Calu3 (cell line): ENCODE data around the gene CHPT1. TPM values are rescaled to one million over a fixed set of nuclear protein-coding genes. Genes with fewer than 3 reads are reported as not detected.

Experiments used
- Bru-seq: library from RNA; stranded (reverse); fragments of 400-500 nt; gene quantifications from one replicate; lab custom pipeline; 2021; lab: Mats Ljungman, UMichigan
- BruChase-seq, 2 experiments: library from RNA; stranded (reverse); fragments of 400-500 nt; gene quantifications; one replicate each; lab custom pipeline; 2021; lab: Mats Ljungman, UMichigan
- BruUV-seq: library from RNA; stranded (reverse); fragments of 400-500 nt; replicated peaks from 2 replicates; lab custom pipeline; 2021; lab: Mats Ljungman, UMichigan
- CTCF ChIA-PET: fragments of 300-600 bp; sonication (Branson Sonifier 250); formaldehyde crosslinking; loops from one replicate; lab custom pipeline; 2022; ENCODE audit warnings: antibody characterized with exemption; lab: Charles Lee
- DNase-seq: peaks from one replicate; pipeline ENCODE4 v3.0.0; 2022
- H3K27ac Mint-ChIP-seq: one replicate; pipeline ENCODE4 v1.8.0; 2022; ENCODE audit warnings: mixed read lengths; ENCODE audit not compliant: unreplicated experiment
- H3K27me3 Mint-ChIP-seq: one replicate; pipeline ENCODE4 v1.8.0; 2022; ENCODE audit warnings: mixed read lengths; ENCODE audit not compliant: unreplicated experiment
- H3K36me3 Mint-ChIP-seq: one replicate; pipeline ENCODE4 v1.8.0; 2022; ENCODE audit warnings: mild to moderate bottlenecking, moderate library complexity, mixed read lengths; ENCODE audit not compliant: insufficient read depth, unreplicated experiment
- H3K4me1 Mint-ChIP-seq: one replicate; pipeline ENCODE4 v1.8.0; 2022; ENCODE audit warnings: mild to moderate bottlenecking, low read depth, mixed read lengths; ENCODE audit not compliant: unreplicated experiment
- H3K4me3 Mint-ChIP-seq: one replicate; pipeline ENCODE4 v1.8.0; 2022; ENCODE audit warnings: mild to moderate bottlenecking, low read depth, moderate library complexity, mixed read lengths; ENCODE audit not compliant: unreplicated experiment
- H3K9me3 Mint-ChIP-seq: one replicate; pipeline ENCODE4 v1.8.0; 2022; ENCODE audit warnings: low read depth, mixed read lengths; ENCODE audit not compliant: unreplicated experiment
- CTCF ChIP-seq: fragments of 200-600 bp; IDR thresholded peaks from one replicate; pipeline ENCODE4 v1.8.0; 2022; ENCODE audit warnings: antibody characterized with exemption; ENCODE audit not compliant: unreplicated experiment
- intact Hi-C: fragments of 100-400 bp; cut with micrococcal nuclease; formaldehyde crosslinking; loops from one replicate; pipeline ENCODE4 v1.10.0; 2022; ENCODE audit not compliant: unreplicated experiment
- long read RNA-seq: library from polyadenylated mRNA; stranded (forward); transcript quantifications from one replicate; pipeline ENCODE4 v2.0.0, GENCODE V29; 2022
- total RNA-seq: library from RNA; stranded (reverse); gene quantifications from 2 replicates; pipeline ENCODE4 v1.2.3, GENCODE V29; 2022

Gene CHPT1
- total RNA-seq (45.5 and 49.2 TPM in 2 replicates), Bru-seq, nascent RNA (percentile 72 among the genes with signal in this experiment), BruChase-seq, experiment 1, labeled RNA remaining after a 6-hour chase (percentile 68 among the genes with signal in this experiment), BruChase-seq, experiment 2, labeled RNA remaining after a 2-hour chase (percentile 70 among the genes with signal in this experiment)
- long read RNA-seq, transcript CHPT1-201 (9 exons, 1,585 nt): major isoform, 83 of 110 reads
- long read RNA-seq, transcript CHPT1-205 (8 exons, 2,001 nt): minor isoform, 6 of 110 reads
- long read RNA-seq, partial matches to known transcripts: 3 of 110 reads
- long read RNA-seq, other reads (novel, unspliced or antisense): 18 of 110 reads

- Mint-ChIP-seq H3K36me3 (peaks cover 30% of the 10 kb centered on the region), H3K4me1 (peaks cover 46% of the 10 kb centered on the region), H3K9me3 (no peaks in the 10 kb centered on the region), H3K27ac (peak within 1 kb of the TSS; percentile 78), H3K4me3 (peak within 1 kb of the TSS; percentile 92), H3K27me3 (no peaks in the 10 kb centered on the region)
- no peak for TF ChIP-seq CTCF
- DNase-seq: peak; percentile 66
- BruUV-seq: no TSS peak
- intact Hi-C loops: loop anchor here (5.0 kb wide), 1 partner anchor 80 kb away; no protein-coding TSS in a partner anchor
- CTCF ChIA-PET: no interaction called here
Observed at GRCh38 chr12:101697197-101697929, at the start of gene CHPT1. CHPT1 (plus strand) TSS chr12:101697640; CDS start chr12:101697862, 222 bp downstream.

- Mint-ChIP-seq H3K27me3 (no peaks in the 10 kb centered on the region), H3K9me3 (no peaks in the 10 kb centered on the region), H3K36me3 (no peaks in the 10 kb centered on the region), H3K4me1 (peaks cover 5% of the 10 kb centered on the region), H3K4me3 (no peak overlapping the region), H3K27ac (no peak overlapping the region)
- intact Hi-C loops: no loop called here
- DNase-seq: no peak
- CTCF ChIA-PET: no interaction called here
- no peak for TF ChIP-seq CTCF
- BruUV-seq: no TSS peak
Observed at GRCh38 chr12:101647711-101648110, 49.7 kb upstream of the CHPT1 start.

- Mint-ChIP-seq H3K4me3 (no peak overlapping the region), H3K27ac (no peak overlapping the region), H3K9me3 (no peaks in the 10 kb centered on the region), H3K4me1 (peaks cover under 1% of the 10 kb centered on the region), H3K27me3 (no peaks in the 10 kb centered on the region), H3K36me3 (no peaks in the 10 kb centered on the region)
- intact Hi-C loops: no loop called here
- TF ChIP-seq CTCF: no peak
- BruUV-seq: no TSS peak
- CTCF ChIA-PET: no interaction called here
- DNase-seq: no peak
Observed at GRCh38 chr12:101648195-101648594, 49.2 kb upstream of the CHPT1 start.

- Mint-ChIP-seq H3K36me3 (no peaks in the 10 kb centered on the region), H3K4me1 (peaks cover 8% of the 10 kb centered on the region), H3K4me3 (no peak overlapping the region), H3K9me3 (no peaks in the 10 kb centered on the region), H3K27ac (no peak overlapping the region), H3K27me3 (no peaks in the 10 kb centered on the region)
- TF ChIP-seq CTCF: no peak
- no peak for DNase-seq
- BruUV-seq: no TSS peak
- CTCF ChIA-PET: no interaction called here
- intact Hi-C loops: no loop called here
Observed at GRCh38 chr12:101650346-101651117, 46.9 kb upstream of the CHPT1 start.
